Heart right ventricle (tissue), 16 donors: ENCODE results near the gene STK11. TPM values are rescaled to one million over a fixed set of nuclear protein-coding genes. Genes with fewer than 3 reads are reported as not detected.

Experiments
- ATAC-seq, 8 donors: fragments of 200-7000 bp; cut with Tn5 transposase; one replicate each; pipeline ENCODE4 v1.9.1; 2020; ENCODE audit warnings: mild to moderate bottlenecking in 8 of 8, moderate library complexity in 8 of 8, moderate number of reproducible peaks in 1 of 8
- DNase-seq, 2 donors: peaks; one replicate each; pipeline ENCODE4 v3.0.0-alpha.2; 2020
- H3K27ac ChIP-seq, 10 donors: fragments of 200-600 bp; sonication (generic) in 2 of 10; one replicate each; pipeline versions ENCODE4 v1.5.0 to v1.8.0; 2020 to 2022; ENCODE audit warnings: mild to moderate bottlenecking in 3 of 10
- H3K27me3 ChIP-seq, 7 donors: fragments of 200-600 bp; one replicate each; pipeline ENCODE4 v1.8.0; 2021 to 2022; ENCODE audit warnings: mild to moderate bottlenecking in 2 of 7
- H3K36me3 ChIP-seq, 9 donors: fragments of 200-600 bp; sonication (generic) in 1 of 9; one replicate each; pipeline versions ENCODE4 v1.5.0 to v1.8.0; 2020 to 2022; ENCODE audit warnings: mild to moderate bottlenecking in 2 of 9
- H3K4me1 ChIP-seq, 9 donors: fragments of 200-600 bp; sonication (generic) in 1 of 9; one replicate each; pipeline versions ENCODE4 v1.5.0 to v1.8.0; 2020 to 2022; ENCODE audit warnings: mild to moderate bottlenecking in 4 of 9
- H3K4me3 ChIP-seq, 10 donors: fragments of 200-600 bp; sonication (generic) in 2 of 10; one replicate each; pipeline versions ENCODE4 v1.5.0 to v1.8.0; 2020 to 2022; ENCODE audit warnings: mild to moderate bottlenecking in 7 of 10, moderate library complexity in 2 of 10
- H3K9me3 ChIP-seq, 11 donors: fragments of 200-600 bp in 10 of 11; sonication (generic) in 2 of 11; one replicate each; pipeline versions ENCODE4 v1.5.0 to v1.8.0; 2013 to 2022; ENCODE audit warnings: mild to moderate bottlenecking in 2 of 11, control low read depth in 1 of 11, moderate library complexity in 1 of 11
- WGBS, 2 donors: extraction: QIAGEN DNeasy Blood & Tissue Kit; methylation state at CpG; one replicate each; pipeline ENCODE4 v1.1.7; 2013; ENCODE audit warnings: inconsistent platforms in 1 of 2; 5-methylcytosine and 5-hydroxymethylcytosine counted together
- intact Hi-C, 10 donors: fragments of 100-400 bp; cut with DNase I; formaldehyde crosslinking; loops; one replicate each; pipeline versions ENCODE4 v1.11.1 to v1.14.2; 2022
- polyA plus RNA-seq, 2 donors: library from polyadenylated mRNA; stranded (reverse); fragments of 200-250 nt; gene quantifications; one replicate each; pipeline ENCODE4 v1.2.3, GENCODE V29; 2013
- total RNA-seq, 10 donors: library from RNA; stranded (reverse); fragmentation: NEBNext Ultra II Directional in 3 of 10; extraction: Animal tissue kit (Norgen Biotek cat#: 25700) in 3 of 10; gene quantifications; one replicate each; pipeline versions ENCODE4 v1.2.1 to v1.2.4, GENCODE V29; 2021 to 2023
- TF ChIP-seq, protein P1 (sequence below), 9 donors: fragments of 200-600 bp; sonication (generic) in 2 of 9; IDR thresholded peaks; one replicate each; pipeline versions ENCODE4 v1.5.0 to v1.8.0; 2021 to 2022; ENCODE audit warnings: antibody characterized with exemption in 9 of 9, mild to moderate bottlenecking in 5 of 9, moderate library complexity in 1 of 9
- donor health status: Arrhythmogenic right ventricular cardiomyopathy.
- donor health status: ischemic (EF 13 %, LVEDD 7.1; RV severe dilation, severe dysfunction).
- donor health status: healthy with polysubstance abuse.
- donor health status: DM: no; HTN: yes; CAD: no.
- donor health status: DM: no; HTN: no; CAD: no.
- donor health status: ischemic (EF 25% LVEDD 6.9; RV normal size, moderate dysfunction).
- donor health status: ischemic (EF 25% LVEDD 5.7; RV mildly dilated, moderate dysfunction).
- donor health status: healthy.
- donor health status: DM: yes; HTN: yes; CAD: no.
- donor health status: Ischemic cardiomyopathy.
- donor health status: ischemic (EF 35%, LVEDD 5.7; RV mildly dilated, moderate dysfunction).
- donor health status: nonischemic (EF 11% LVEDD 7.7; RV severe dilation, severe dysfunction).
- donor health status: DM: yes; HTN: yes; CAD: no.
- donor health status: PGD.
- donor health status: ischemic (EF 29% LVEDD 5.4; RV normal size, mild dysfunction).
- donor health status: nonischemic (EF 23%, LVEDD 6.1; RV moderate dilation, normal function).

The STK11 gene
- total and polyA plus RNA-seq, 12 donors: 41.1 to 71.6 (median 46.6) TPM

DNA sequence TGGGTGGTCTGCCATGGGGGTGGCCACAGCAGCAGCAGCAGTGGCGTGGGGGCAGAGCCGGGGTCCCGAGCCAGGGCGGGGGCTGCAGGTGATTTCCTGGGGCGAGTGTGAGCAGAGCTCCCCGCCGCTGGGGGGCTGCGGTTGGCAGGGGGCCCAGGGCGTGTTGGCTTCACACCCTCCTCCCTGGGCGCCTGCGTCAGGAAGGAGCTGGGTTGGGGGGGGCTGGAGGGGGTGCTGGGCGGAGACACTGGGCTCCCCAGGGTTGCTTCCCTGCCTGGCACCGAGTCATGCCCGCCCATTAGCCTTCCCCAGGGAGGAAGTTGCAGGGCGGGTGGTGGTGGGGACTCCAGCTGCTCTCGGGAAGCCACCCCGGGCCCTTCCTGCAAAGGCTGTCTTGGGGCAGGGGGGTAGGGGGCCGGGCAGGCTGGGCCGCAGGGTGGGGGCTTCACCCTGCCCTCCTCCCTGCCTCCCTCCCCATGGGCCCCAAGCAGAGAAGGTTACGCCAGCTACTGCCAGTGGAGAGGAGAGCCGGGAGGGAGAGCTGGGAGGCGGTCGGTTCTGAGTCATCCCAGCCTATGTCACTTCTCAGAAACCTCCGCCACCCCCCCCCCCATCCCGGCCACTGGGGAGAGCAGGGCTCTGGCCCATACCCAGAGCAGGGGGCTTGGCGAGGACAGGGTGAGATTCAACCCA lies 47.4 kb downstream of the STK11 start:
- intact Hi-C loops: no loop called here
- Histone ChIP-seq H3K27me3 (no peaks in the 10 kb centered on the region), H3K4me3 (peak overlapping the region; percentile 58 to 99 (median 94)), H3K9me3 (no peaks in the 10 kb centered on the region), H3K4me1 (peaks cover 35 to 75% (median 67%) of the 10 kb centered on the region in 9 donors), H3K27ac (peak overlapping the region; percentile 95 to 100 (median 100)), H3K36me3 (peaks cover 15 to 68% (median 42%) of the 10 kb centered on the region in 9 donors)
- ATAC-seq (peak; percentile 16 to 73 (median 57)), DNase-seq (peak; percentile 91 to 94)
- TF ChIP-seq, protein P1, sequence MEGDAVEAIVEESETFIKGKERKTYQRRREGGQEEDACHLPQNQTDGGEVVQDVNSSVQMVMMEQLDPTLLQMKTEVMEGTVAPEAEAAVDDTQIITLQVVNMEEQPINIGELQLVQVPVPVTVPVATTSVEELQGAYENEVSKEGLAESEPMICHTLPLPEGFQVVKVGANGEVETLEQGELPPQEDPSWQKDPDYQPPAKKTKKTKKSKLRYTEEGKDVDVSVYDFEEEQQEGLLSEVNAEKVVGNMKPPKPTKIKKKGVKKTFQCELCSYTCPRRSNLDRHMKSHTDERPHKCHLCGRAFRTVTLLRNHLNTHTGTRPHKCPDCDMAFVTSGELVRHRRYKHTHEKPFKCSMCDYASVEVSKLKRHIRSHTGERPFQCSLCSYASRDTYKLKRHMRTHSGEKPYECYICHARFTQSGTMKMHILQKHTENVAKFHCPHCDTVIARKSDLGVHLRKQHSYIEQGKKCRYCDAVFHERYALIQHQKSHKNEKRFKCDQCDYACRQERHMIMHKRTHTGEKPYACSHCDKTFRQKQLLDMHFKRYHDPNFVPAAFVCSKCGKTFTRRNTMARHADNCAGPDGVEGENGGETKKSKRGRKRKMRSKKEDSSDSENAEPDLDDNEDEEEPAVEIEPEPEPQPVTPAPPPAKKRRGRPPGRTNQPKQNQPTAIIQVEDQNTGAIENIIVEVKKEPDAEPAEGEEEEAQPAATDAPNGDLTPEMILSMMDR (IDR thresholded peaks at IDR 0.05): peak in 5 of 9 donors; percentile 16 to 37 (median 30)
- 1 to 2% methylated on average over 20 to 26 of the region's 26 CpGs for WGBS, 2 donors

DNA sequence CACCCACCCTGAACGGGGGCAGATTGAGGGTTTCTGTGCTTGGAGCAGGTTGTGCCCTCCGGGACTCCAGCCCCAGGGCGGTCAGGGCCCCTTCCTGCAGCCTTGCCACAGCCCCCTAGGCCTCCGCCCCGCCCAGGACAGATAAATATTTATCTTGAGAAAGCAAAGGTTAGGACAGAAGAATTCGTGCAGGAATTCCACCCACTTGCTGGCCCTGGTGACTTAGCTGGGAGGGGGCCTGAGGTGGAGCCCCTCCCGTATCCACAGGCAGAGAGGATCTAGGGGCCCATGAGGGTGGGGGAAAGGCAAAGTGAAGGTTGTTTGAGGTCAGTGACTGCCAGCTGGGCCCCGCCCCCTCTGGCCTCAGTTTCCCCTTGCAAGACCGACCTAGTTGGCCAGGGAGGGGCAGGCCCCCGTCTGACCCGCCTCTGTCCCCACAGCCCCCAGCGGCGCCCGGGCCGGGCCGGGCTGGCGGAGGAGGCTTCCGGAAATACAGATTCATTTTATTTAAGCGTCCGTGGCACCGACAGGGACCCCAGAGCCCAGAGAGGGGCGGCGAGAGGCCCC lies 48.0 kb downstream of the STK11 start:
- no peak for ATAC-seq
- peaks cover 36 to 78% (median 71%) of the 10 kb centered on the region in 9 donors for H3K4me1 ChIP-seq
- H3K27me3 ChIP-seq: no peaks in the 10 kb centered on the region
- TF ChIP-seq, protein P1 (IDR thresholded peaks at IDR 0.05): no peak
- 42 to 47% methylated on average over 23 of the region's 23 CpGs for WGBS, 2 donors
- peaks cover 15 to 74% (median 49%) of the 10 kb centered on the region in 9 donors for H3K36me3 ChIP-seq
- intact Hi-C loops: no loop called here
- DNase-seq: no peak
- peak overlapping the region; percentile 58 to 99 (median 94) for H3K4me3 ChIP-seq
- no peaks in the 10 kb centered on the region for H3K9me3 ChIP-seq
- peak overlapping the region; percentile 95 to 100 (median 100) for H3K27ac ChIP-seq

DNA sequence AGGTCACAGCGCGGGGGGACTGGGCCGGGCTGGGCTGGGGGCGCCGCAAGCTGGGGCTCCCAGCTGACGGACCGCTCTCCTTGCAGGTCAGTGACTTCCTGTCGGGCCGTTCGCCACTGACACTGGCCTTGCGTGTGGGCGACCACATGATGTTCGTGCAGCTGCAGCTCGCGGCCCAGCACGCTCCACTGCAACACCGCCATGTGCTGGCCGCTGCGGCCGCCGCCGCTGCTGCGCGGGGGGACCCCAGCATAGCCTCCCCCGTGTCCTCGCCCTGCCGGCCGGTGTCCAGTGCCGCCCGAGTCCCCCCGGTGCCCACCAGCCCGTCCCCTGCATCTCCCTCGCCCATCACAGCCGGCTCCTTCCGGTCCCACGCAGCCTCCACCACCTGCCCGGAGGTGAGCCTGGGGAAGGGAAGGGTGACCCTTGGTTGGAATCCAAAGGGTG lies 48.5 kb downstream of the STK11 start:
- ATAC-seq (no peak), DNase-seq (no peak)
- 71 to 74% methylated on average over 37 of the region's 37 CpGs for WGBS, 2 donors
- no peaks in the 10 kb centered on the region for H3K27me3 ChIP-seq
- intact Hi-C loops: no loop called here
- peak overlapping the region; percentile 58 to 99 (median 94) for H3K4me3 ChIP-seq
- peak overlapping the region; percentile 95 to 100 (median 100) for H3K27ac ChIP-seq
- H3K4me1 ChIP-seq: peaks cover 37 to 83% (median 76%) of the 10 kb centered on the region in 9 donors
- TF ChIP-seq, protein P1 (IDR thresholded peaks at IDR 0.05): no peak
- H3K36me3 ChIP-seq: peaks cover 15 to 79% (median 50%) of the 10 kb centered on the region in 9 donors
- H3K9me3 ChIP-seq: no peaks in the 10 kb centered on the region

DNA sequence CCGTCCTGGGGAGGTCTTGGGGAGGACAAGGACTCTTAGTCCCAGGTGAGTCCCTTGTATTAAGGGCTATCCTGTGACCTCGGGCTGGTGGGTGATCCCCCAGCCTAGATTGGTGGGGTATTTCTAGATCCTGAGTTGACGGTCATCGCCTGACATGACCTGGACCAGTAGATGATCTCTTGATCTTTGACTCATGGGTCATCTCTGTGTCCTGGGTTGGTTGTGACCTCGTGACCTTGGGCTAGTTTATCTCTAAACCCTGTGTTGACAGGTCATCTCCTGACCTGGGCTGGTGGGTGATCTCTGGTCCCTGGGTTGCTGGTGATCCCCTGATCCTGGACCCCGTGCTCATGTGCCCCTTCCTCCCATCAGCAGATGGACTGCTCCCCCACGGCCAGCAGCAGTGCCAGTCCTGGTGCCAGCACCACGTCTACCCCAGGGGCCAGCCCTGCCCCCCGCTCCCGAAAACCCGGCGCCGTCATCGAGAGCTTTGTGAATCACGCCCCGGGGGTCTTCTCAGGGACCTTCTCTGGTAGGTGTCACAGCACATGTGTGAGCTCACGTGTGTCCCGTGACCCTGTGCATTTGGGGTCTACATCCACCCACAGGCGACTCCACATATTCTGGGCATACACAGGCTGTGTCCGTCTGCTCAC lies 49.1 kb downstream of the STK11 start:
- H3K4me3 ChIP-seq: peak overlapping the region in 8 of 10 donors; percentile 82 to 99 (median 94)

More for the DNA sequence above, 49.1 kb downstream of the STK11 start:
- TF ChIP-seq, protein P1 (IDR thresholded peaks at IDR 0.05): no peak
- no peak for ATAC-seq
- no peaks in the 10 kb centered on the region for H3K27me3 ChIP-seq
- peak overlapping the region; percentile 95 to 100 (median 100) for H3K27ac ChIP-seq
- peaks cover 15 to 81% (median 50%) of the 10 kb centered on the region in 9 donors for H3K36me3 ChIP-seq
- no peaks in the 10 kb centered on the region for H3K9me3 ChIP-seq
- peaks cover 41 to 89% (median 81%) of the 10 kb centered on the region in 9 donors for H3K4me1 ChIP-seq
- intact Hi-C loops: no loop called here
- 83 to 87% methylated on average over 20 of the region's 20 CpGs for WGBS, 2 donors
- no peak for DNase-seq
